Activated CD8-positive, alpha-beta memory T cell treated with anti-CD3 and anti-CD28 coated beads, Interleukin-2, amount 50 U/mL, for 1 hour (primary cell): ENCODE measurements around the gene HLA-DQB1.
"Not testable (repeated sequence)": the region's sequence is repeated elsewhere in the genome, so short reads cannot be mapped to it uniquely, and the experiment has no call there.

Experiments
- DNase-seq: peaks from one replicate; pipeline ENCODE4 v3.0.0-alpha.2; 2020; ENCODE audit errors: extremely low read depth

The HLA-DQB1 gene

DNA sequence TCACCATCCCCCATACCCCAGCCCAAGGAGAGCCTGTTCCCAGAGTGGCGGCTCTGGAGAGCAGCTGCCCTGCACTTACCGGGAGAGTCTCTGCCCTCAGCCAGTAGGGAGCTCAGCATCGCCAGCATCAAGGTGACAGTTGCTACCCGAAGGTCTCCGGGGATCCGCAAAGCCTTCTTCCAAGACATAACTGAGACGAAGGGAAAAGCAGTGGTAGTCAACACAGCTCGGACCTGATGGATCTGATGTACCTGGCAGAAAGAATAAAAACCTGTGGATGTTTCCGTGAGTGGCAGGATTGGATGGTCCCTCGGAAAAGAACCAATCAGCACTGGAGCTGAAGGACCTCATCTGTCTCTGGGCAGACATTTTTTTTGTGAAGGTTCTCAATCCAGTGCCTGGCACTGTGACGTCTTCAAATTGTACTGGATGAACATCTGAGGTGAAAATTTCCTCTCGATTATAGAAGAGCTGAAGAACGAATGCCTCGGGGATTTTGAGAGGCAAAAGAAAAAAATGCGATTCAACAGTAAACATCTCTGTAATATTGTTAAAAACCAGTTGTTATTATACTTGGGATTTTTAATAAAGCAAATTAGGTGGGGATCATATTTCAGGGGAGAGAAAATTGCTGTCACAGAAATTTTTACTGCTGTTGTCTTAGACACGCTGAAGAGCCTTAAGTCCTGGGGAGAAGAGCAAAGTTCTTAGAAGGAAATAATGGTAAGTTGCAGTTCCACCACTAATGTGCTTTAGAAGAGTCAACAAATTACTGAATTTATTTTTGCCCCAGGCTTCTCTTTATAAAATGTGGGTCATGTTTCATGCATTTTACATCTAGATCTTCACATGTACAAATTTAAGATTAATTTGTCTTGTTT lies at the start of gene HLA-DQB1:
Gene HLA-DQB1 (minus strand): TSS at position 238 of the 881 bp plus-strand sequence. CDS start 50 bp downstream, at position 188.
- peak; percentile 26 for DNase-seq

DNA sequence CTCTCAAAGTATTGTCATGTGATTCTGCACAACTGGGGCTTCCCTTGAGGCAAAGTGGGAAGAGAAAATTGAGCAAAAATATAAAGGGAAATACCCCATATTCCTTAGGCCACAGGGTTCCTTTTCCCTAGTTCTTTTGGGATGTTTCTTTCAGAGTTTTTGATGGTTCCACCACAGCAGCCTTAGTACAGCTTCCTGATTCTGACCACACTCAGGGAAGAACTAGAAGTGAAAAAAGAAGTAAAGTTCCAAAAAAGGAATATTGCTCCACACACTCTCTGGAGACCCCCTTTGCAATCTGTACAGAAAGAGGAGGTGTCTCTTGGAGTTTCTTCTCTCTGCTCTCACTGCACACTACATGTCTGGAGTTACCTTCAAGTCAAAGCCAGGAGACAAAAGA lies 46.8 kb upstream of the HLA-DQB1 start:
- no peak for DNase-seq

DNA sequence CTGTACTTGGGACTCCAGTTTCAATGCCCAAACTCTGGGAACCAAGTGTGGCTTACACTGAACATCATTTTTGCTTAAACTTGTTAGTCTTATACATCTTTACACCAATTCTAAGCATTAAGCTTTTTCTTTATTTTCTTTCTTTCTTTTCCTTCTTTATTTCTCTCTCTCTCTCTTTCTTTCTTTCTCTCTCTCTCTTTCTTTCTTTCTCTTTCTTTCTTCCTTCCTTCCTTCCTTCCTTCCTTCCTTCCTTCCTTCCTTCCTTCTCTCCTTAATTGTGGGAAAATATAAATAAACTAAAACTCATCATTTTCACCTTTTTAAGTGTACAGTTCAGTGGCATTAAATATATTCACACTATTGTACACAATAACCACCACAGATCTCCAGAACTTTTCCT lies 43.2 kb upstream of the HLA-DQB1 start:
- no peak for DNase-seq

DNA sequence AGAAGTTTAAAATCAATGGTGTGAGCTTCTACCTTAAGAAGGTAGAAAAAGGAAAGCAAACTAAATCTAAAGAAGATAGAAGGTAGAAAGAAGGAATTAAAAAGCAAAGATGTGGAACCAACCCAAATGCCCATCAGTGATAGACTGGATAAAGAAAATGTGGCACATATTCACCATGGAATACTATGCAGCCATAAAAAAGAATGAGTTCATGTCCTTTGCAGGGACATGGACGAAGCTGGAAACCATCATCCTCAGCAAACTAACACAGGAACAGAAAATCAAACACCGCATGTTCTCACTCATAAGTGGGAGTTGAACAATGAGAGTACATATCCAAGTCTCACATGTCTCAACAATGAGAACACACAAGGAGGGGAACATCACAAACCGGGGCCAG lies 38.7 kb upstream of the HLA-DQB1 start:
- not testable (repeated sequence) for DNase-seq

DNA sequence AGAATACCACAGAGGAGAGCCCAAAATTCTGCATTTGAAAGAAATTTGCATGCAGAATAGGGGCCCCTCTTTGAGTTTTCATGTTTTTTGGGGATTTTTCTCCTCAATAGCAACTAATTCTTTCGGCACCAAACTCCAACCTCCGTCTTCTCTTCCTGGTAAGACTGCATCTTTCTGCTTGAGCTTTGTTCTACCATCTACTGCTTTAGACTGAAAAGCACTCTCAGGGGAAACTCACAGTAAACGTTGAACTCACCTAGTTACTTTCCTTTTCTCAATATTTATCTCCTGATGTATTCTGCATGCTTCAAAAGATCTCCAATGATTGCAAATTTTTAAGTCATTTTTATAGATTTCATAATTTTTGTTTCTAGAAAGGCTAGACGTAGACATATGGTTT lies 36.9 kb upstream of the HLA-DQB1 start:
- DNase-seq = no peak

DNA sequence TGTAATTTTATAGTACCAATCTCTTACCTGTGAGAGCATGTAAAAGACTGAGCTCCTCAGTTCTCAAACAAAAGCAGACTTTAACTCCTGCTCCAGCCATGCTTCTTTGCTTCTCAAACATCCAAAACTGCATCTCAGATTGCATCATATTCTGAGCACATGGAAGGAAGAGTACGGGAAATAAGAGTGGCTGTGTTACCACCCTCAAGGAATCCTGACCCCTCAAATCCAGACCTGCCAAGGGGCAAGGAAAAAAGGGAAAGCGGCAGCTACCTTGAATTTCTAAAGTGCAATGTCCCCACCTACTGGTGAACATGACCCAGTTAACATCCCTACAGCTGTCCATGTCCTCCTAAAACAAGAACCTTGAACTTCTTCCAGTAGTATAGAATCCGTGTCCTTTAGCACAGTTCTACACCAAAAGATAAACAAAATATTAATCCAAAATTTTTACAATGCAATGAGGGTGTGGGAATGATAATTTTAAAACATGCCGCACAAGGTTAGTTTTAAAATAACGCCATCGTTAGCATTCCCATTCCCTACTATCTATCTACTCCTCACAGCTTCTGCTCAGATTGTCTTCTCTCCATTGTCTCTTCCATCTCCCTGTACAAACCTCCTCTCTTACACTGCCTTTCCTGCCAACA lies 34.1 kb upstream of the HLA-DQB1 start:
- DNase-seq = no peak

DNA sequence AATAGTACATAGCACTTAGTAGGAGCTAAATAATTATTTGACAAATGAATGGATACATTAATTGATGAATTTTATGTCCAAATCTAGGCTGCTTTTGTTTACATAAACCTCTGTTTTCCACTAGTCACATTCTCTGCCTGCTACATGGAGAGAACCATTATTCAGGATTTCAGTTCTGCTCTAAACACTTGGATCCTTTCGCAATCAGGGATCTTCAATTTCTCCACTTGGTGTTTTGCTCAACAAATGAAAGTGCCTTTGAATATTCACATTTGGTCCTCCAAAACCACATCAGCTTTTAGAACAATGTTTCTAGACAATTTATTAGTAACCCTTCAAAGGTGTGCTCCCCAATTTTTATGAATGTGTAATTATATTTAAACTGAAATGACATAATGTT lies 30.6 kb upstream of the HLA-DQB1 start:
- no peak for DNase-seq

DNA sequence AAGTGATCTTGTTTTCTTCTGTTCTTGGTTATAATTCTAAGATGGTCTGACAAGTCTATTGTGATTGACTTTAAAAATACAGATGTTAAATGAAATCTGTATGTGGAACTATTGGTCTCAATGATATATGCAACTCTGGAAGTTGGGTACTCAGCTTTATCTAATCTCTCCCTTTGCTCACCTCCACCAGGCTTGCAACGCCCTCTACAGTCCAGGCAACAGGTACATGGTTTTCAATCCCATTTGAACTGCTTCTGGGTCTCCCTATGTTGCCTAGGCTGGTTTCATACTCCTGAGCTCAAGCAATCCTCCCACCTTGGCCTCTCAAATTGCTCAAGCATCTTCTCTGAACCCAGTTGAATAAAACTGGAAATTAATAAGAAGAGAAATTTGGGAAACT lies 25.6 kb upstream of the HLA-DQB1 start:
- DNase-seq = peak; percentile 18

DNA sequence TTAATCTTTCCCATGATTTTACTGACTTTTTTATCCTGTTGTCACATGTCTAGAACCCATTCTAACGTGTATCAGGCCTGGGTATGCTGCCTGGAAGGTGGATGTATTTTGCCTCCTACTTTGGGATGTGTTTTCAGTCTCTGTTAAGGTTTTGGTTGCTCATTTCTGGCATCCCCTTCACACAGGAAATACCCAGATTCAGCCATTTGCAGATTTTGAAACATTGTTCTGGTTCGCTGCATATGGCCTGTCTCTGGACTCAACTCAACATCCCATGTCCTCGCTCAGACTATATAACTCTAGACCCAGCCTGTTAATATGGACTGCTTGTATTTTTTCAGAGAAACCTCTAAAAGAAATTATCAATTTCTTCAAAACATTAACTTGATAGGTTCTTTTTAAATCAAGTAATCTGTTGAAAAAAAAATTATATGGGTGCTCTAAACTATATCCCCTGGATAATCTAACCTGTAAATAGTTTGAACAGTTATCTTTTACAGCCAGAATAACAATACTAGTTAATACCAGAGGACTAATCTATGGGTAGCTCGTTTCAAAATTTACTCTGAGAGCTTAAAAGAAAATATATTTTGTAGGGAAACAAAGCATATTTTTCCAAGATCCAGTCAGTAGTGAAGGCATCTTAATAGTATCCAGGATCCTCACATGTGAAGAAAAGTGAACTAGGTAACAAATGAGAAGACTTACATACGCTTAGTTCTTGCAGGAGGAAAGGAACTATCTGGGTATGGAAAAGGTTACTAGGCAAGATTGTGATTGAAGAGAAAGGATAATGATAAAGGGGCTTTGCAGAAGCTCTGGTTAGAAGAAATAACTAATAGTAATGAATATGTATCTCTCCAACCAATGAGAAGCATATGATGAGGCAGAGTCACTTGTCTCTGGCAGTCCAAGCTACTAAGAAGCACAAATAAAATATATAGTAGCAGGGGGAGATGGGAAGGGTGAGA lies 23.4 kb upstream of the HLA-DQB1 start:
- DNase-seq = no peak

DNA sequence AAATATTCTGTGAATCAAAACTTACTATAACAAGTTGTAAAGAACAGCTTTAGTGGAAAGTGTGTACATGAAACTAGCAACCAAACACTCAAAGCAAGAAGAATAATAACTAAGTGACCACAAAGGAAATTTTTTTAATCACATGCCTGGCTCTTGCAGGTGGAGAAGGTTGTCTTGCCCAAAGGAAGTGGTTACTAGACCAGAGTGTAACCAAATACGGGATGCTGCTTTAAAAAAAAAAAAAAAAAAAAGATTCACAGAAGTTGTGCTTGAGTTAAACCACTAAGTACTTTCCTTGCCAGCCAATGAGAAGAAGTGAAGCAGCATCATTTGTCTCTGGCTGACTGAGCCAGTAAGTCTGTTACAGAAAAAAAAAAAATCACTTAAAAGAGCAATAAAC lies 19.1 kb upstream of the HLA-DQB1 start:
- DNase-seq = peak; percentile 17

DNA sequence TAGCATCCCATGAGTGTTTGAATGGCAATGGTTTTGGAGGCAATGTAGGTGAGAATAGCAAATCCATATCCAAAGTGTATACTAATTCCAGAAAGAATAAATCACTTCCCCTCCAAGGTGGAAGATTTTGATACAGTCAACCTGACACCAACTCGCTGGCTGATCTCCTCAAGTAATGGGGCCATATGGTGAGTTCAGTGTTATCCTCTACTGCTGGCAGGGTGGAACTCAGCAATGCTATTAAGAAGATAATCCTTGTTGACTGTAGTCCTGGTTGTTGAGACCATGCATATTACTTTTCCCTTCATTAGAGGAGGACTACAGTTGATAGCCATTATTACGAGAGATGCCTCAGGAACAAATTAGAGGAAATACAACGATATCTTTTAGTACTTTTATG lies 17.8 kb upstream of the HLA-DQB1 start:
- DNase-seq = no peak

DNA sequence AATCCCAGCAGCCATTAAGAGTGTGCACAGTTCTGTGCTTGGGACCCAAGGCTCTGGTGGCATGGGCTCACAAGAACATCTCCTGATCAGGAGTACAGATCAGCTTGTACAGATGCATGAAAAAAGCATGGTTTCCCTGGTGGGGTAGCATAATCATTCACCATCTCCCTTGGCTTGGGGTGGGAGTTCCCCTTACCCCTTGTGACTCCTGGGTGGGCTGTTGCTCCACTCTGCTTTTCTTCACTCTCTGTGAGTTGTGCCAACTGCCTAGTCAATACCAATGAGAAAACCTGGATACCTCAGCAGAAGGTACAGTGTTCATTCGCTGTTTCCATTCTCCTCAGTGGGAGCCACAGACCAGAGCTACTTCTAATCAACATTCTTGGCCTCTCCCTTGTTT lies 13.6 kb upstream of the HLA-DQB1 start:
- DNase-seq = no peak

DNA sequence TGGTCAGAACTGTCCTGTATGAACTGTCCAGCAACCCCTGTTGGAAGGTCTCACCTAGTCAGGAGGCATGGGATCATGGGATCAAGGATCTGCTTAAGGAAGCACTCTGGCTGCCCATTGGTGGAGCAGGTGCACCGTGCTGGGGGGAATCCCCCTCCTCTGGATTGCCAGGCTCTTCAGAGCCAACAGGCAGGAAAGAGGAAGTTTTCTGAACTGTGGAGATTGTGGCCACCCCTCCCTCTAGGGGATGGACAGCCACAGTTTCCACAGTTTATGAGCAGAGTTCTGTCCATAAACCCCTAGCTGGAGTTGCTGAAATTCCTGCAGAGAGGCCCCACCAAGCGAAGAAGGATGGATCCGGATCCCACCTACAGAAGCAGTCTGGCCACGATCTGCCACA lies 13.0 kb upstream of the HLA-DQB1 start:
- DNase-seq = no peak

DNA sequence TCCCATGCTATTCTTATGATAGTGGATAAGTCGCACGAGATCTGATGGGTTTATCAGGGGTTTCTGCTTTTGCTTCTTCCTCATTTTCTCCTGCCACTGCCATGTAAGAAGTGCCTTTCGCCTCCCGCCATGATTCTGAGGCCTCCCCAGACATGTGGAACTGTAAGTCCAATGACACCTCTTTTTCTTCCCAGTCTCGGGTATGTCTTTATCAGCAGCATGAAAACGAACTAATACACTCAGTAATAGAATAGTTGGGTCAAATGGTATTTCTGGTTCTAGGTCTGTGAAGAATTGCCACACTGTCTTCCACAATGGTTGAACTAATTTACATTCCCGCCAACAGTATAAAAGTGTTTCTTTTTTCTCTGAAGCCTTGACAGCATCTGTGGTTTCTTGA lies 7.7 kb upstream of the HLA-DQB1 start:
- DNase-seq = not testable (repeated sequence)

DNA sequence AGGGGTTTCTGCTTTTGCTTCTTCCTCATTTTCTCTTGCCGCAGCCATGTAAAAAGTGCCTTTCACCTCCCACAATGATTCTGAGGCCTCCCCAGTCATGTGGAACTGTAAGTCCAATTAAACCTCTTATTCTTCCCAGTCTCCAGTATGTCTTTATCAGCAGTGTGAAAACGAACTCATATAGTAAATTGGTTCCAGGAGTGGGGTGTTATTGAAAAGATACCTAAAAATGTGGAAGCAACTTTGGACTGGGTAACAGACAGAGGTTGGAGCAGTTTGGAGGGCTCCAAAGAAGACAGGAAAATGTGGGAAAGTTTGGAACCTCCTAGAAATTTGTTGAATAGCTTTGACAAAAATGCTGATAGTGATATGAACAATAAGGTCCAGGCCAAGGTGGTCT lies 5.5 kb upstream of the HLA-DQB1 start:
- DNase-seq = not testable (repeated sequence)

DNA sequence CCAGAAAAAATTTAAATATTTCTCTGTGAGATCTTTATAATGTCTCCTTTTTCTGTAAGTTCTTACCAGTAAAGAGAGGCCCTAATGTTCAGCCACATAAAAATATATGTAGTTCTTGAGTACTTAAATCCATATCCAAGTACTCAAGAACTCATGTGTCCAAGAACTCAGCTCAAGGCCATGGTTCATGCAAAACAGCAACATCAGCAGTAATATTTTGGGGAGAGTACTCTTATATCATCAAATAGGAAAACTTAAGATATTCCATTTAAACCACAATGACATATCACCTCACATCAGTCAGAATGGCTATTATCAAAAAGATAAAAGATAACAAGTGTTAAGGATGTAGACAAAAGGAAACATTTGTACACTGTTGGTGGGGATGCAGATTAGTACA lies 3.4 kb upstream of the HLA-DQB1 start:
- DNase-seq = no peak

DNA sequence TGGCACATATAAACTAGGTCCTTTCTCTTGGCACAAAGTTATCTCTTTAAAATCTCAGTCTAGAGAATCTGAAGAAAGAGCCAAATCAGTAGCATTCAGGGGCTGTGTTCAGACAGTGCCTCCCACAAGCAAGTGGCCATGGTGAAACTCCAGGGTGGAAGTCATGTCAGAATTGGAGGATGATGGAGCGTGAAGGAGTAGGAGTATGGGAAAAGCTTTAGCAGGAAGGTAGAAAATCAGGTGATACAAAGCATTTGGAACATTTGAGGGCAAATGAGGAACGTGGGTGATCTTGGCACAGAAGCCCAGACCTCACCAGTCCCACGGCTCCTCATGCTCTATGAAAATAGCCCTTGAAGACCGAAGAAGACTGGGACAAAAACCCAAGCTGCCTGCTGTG lies 2.8 kb upstream of the HLA-DQB1 start:
- no peak for DNase-seq

DNA sequence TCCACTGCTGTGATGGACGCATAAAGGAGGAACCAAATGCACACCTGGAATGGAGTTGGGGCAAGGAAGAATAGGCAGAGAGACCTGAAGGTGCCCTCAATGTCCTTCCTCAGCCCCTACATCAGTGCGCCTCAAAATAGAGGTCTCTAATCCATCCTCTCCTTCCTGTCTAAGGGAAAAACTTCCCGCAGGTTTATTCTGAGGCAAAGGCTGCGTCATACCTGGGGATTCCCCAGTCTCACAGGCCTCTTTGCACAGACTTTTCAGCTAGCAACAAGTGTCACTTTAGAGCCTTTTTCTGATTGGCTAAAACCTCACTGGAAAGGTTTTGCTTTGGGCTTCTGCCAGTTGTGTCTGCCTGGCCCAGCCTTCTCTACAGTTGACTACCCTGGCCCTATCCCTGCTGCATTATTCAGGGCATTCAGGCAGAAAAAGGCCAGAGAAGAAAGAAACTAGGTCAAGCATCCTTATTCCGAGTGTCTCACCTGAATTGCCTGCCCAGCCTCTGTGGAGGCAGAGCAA lies 1.8 kb upstream of the HLA-DQB1 start:
- peak; percentile 45 for DNase-seq

DNA sequence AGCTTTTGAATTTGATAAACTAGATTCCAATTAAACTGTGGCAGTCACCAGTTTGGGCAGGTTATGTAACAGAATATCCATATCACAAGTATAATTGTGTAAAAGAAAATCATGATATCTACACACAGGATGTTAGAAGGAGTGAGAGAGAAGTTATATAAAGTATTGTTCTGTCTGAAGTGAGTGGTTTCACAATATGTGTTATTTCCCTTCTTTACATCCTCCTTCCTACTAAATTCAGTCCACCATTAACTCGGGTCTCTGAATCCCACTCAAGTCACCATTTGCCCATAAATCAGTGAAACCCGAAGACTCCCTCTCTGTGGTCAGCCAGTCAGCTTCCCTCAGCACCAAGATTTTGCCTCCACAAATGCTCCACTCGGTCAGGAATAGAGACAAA lies 796 bp downstream of the HLA-DQB1 start:
- no peak for DNase-seq

DNA sequence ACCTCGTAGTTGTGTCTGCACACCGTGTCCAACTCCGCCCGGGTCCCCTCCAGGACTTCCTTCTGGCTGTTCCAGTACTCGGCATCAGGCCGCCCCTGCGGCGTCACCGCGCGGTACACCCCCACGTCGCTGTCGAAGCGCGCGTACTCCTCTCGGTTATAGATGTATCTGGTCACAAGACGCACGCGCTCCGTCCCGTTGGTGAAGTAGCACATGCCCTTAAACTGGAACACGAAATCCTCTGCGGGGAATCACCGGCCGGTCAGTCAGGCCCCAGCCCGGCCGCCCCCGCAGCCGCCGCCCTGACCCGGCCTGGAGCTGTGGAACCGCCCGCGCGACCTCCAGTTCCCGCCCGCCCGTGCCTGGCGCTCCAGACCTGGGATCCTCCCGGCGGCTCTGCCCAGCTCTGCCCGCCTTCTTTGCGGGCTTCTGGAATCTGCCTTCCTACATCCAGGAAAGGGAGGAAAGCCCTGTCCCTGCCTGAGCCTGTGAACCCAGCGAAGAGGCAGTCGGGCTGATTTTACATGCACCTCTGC lies 1.6 kb downstream of the HLA-DQB1 start:
- DNase-seq = peak; percentile 9

DNA sequence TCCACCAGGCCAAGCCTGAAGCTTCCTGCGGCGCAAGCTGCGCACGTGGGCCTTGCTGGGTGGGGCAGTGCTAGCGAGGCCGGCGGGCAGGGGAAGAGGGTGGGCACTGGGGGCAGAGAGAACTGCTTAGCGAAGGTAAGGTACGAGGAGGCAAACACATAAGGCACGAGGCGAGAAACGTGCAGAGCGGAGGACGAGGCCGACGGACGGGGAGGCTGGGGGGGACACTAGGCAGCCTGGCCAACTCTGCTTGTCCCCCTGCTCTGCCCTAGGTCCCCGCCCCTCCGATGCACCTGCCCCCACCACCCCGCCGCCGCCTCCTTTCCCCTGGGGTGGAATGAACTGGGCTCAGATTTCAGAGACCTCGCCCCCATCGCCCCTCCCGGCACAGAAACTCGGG lies 2.1 kb downstream of the HLA-DQB1 start:
- no peak for DNase-seq

DNA sequence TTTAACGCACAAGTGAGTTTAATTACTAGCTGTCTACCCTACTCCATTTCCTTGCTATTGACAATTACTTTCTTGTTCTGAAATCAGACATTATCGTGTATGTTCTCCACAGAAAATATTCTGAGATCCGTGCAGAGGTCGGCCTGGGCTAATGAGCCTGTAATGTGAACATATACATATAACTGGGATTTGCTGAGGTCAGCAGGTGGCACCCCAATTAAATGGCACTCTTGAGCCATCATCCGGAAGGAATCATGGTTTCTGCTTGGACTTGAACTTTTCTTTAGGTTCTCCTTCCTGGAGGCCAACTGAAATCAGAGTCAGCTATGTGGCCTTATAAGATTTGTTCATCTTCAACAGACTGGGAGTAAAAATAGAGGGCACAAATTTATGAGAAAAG lies 3.6 kb downstream of the HLA-DQB1 start:
- DNase-seq = no peak
